H1 (cell line): ENCODE results near the gene LLGL1. TPM values are rescaled to one million over a fixed set of nuclear protein-coding genes. Genes with fewer than 3 reads are reported as not detected.

Experiments
- CEBPB ChIP-seq: IDR thresholded peaks from 2 replicates; pipeline ENCODE4 v1.6.1; 2012; ENCODE audit warnings: low read depth, low read length
- PHF8 ChIP-seq: fragments of 200-600 bp; sonication (generic); conservative IDR thresholded peaks from 2 replicates; pipeline ENCODE4 v1.7.1; 2012; ENCODE audit warnings: low read depth, mild to moderate bottlenecking, inconsistent platforms, low read length, moderate library complexity
- POLR2A ChIP-seq, 2 experiments: IDR thresholded peaks; 1 replicate in 1 of 2; 2 replicates in 1 of 2; pipeline ENCODE4 v1.6.1; 2011; ENCODE audit warnings: low read depth in 2 of 2, low read length in 2 of 2, mild to moderate bottlenecking in 2 of 2; ENCODE audit errors: control extremely low read depth in 1 of 2
- POLR2AphosphoS5 ChIP-seq: IDR thresholded peaks from 2 replicates; pipeline ENCODE4 v1.6.1; 2011; ENCODE audit warnings: low read depth, low read length
- SIN3A ChIP-seq, 2 experiments: IDR thresholded peaks in 1 of 2; conservative IDR thresholded peaks in 1 of 2; 2 replicates each; pipeline ENCODE4 v1.6.1; 2011 to 2012; ENCODE audit warnings: low read length in 2 of 2, improper control_type of control experiment in 1 of 2, low read depth in 1 of 2, mild to moderate bottlenecking in 1 of 2
- SUZ12 ChIP-seq: fragments of 200-600 bp; sonication (generic); IDR thresholded peaks from 2 replicates; pipeline ENCODE4 v1.6.1; 2012; ENCODE audit warnings: mild to moderate bottlenecking, inconsistent platforms, low read length, moderate library complexity, mixed read lengths
- TAF1 ChIP-seq: IDR thresholded peaks from 2 replicates; pipeline ENCODE4 v1.6.1; 2011; ENCODE audit warnings: mild to moderate bottlenecking, low read depth, low read length
- TBP ChIP-seq: IDR thresholded peaks from 2 replicates; pipeline ENCODE4 v1.6.1; 2011; ENCODE audit warnings: low read depth, low read length, improper control_type of control experiment
- polyA plus RNA-seq, 7 experiments: library from polyadenylated mRNA; depleted of rRNA in 3 of 7; stranded (reverse) in 5 of 7; unstranded in 2 of 7; fragments of >200 nt in 5 of 7; fragments of 200-250 nt in 2 of 7; gene quantifications; 1 replicate in 5 of 7; 2 replicates in 1 of 7; 4 replicates in 1 of 7; pipeline versions ENCODE4 v1.2.1 to v1.2.3, GENCODE V29; 2011 to 2013; ENCODE audit warnings: missing spikeins in 2 of 7, mixed read lengths in 2 of 7
- total RNA-seq: library from RNA; stranded (reverse); fragmentation: NEBNext Ultra II Directional; extraction: Animal tissue kit (Norgen Biotek cat#: 25700); gene quantifications from 2 replicates; pipeline ENCODE4 v1.2.1, GENCODE V29; 2021
- TF ChIP-seq, protein P1 (sequence below): IDR thresholded peaks from 2 replicates; pipeline ENCODE4 v1.6.1; 2012; ENCODE audit warnings: low read length, inconsistent platforms

LLGL1 gene
- total and polyA plus RNA-seq, 2 of the 8 experiments (the other 6 are each of a cell fraction or from before 2014, with no cell fraction given): 71.3 to 107 TPM

DNA sequence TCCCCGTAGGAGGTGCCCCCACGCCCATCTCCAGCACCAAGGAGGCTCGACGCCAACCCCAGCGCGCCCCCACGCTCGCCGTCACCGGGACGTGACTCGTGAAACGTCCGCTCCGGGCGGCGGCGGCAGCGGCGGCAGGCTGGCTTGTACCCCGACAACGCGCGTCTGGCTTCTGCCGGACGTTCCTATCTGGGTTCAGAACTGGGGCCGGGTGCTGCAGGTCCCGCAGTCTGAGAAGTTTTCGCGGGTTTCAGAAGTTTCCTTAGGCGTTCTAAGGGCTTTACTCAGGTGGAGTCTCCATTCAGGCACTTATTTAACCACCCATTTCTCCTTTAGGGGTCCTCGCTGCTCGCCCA lies 42.5 kb upstream of the LLGL1 start (continued):
- TF ChIP-seq SIN3A (conservative IDR thresholded peaks at IDR 0.05 in 1 of 2, IDR thresholded peaks at IDR 0.05 in 1 of 2; ENCODE audit: low read depth in 1 of 2, low read length in 2 of 2) (0 out of 4 replicates have a peak, but pooled peaks of 1 of the 2 experiments have one; percentile 65), SUZ12 (no peak), POLR2A (IDR thresholded peaks at IDR 0.05; ENCODE audit: control extremely low read depth in 1 of 2, low read depth in 2 of 2, low read length in 2 of 2) (peak; percentile 71 to 85), POLR2AphosphoS5 (0 out of 2 replicates have a peak, but pooled peaks have one; percentile 11), PHF8 (peak; percentile 72), TBP (peak; percentile 73), CEBPB (no peak), TAF1 (peak; percentile 84)
- TF ChIP-seq, protein P1, sequence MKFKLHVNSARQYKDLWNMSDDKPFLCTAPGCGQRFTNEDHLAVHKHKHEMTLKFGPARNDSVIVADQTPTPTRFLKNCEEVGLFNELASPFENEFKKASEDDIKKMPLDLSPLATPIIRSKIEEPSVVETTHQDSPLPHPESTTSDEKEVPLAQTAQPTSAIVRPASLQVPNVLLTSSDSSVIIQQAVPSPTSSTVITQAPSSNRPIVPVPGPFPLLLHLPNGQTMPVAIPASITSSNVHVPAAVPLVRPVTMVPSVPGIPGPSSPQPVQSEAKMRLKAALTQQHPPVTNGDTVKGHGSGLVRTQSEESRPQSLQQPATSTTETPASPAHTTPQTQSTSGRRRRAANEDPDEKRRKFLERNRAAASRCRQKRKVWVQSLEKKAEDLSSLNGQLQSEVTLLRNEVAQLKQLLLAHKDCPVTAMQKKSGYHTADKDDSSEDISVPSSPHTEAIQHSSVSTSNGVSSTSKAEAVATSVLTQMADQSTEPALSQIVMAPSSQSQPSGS: peak; percentile 32; the same call in 1 of the 2 replicates
